Ovary (tissue), 3 donors: ENCODE data around the gene OCA2.

Source experiments
- CTCF ChIP-seq, 3 donors: fragments of 450-650 bp in 2 of 3; fragments of 200-600 bp in 1 of 3; IDR thresholded peaks; one replicate each; pipeline versions ENCODE4 v1.5.1 to v1.8.0; 2016 to 2022; ENCODE audit warnings: antibody characterized with exemption in 3 of 3, mild to moderate bottlenecking in 1 of 3
- EP300 ChIP-seq: sonication (generic); formaldehyde crosslinking; IDR thresholded peaks from one replicate; pipeline ENCODE4 v1.6.1; 2017; ENCODE audit warnings: antibody characterized with exemption
- POLR2A ChIP-seq: fragments of 450-650 bp; IDR thresholded peaks from one replicate; pipeline ENCODE4 v1.6.1; 2017; ENCODE audit warnings: antibody characterized with exemption, mild to moderate bottlenecking, moderate library complexity
- donor health status: DM: no; HTN: no; CAD: no.

DNA sequence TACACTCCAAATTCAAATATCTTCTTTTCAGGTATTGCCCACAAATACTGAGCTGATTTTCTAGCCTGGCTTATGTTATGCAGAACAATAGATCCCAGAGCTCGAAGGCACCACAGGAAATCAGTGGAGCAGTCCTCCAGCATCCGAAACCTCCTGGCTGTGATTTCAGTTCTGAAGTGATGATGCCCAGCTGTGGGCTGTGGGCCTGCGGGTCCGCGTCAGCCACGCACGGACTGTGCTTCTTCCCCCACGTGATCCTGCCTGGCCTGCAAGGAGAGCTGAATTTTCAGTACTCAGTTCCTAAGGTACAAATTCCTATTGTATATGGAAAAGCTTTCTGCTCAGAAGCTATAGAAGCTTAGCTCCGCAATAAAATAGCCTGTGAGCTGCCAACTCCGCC is 96.2 kb downstream of the OCA2 start:
- no peak for TF ChIP-seq CTCF (IDR thresholded peaks at IDR 0.05)
- TF ChIP-seq POLR2A: no peak
- no peak for TF ChIP-seq EP300
